ENCODE results near the gene OR2H1. TPM values are rescaled to one million over a fixed set of nuclear protein-coding genes. Genes with fewer than 3 reads are reported as not detected.

The OR2H1 gene
- total RNA-seq = 10 to 100 TPM in 1 of 2 donors, 1 to 10 TPM in 1; 7.5 to 16.9 TPM
- 18.8 TPM for polyA plus RNA-seq (ENCODE audit: insufficient read depth, low read depth, low replicate concordance)
- long read RNA-seq, donor 1 = 0 reads
- long read RNA-seq, donor 2 = 0 reads

DNA sequence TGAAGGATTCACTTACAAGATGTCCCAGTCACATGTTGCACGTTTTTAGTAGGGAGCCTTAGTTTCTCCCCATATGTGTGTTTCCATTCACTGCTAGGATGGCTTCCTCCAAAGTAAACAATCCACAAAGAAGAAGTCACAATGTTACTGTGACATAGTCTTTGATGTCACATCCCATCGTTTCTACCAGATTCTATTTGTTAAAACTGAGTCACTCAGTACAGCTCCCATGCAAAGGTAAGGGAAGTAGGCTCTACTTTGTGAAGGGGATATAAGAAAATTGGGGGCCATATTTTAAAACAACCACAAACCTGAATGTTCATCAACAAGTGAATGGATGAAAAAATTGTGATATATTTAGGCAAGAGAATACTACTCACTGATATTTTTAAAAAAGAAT is at the start of gene OR2H1, which contains the start of gene OR11A1:
OR2H1 (plus strand) TSS at position 185 of the 400 bp plus-strand sequence. CDS start 4,615 bp downstream, outside the sequence.
OR11A1 (minus strand) TSS at position 101 of the 400 bp plus-strand sequence. CDS start 29,430 bp downstream, outside the sequence.
- Histone ChIP-seq H3K27me3 (no peaks in the 10 kb centered on the region), H3K36me3 (ENCODE audit: low read depth, missing control alignments) (no peaks in the 10 kb centered on the region), H3K9me3 (no peaks in the 10 kb centered on the region), H3K4me3 (no peak within 1 kb of the TSS), H3K27ac (no peak within 1 kb of the TSS), H3K4me1 (no peaks in the 10 kb centered on the region)
- 59 to 60% methylated on average over 2 of the region's 2 CpGs for WGBS, 2 donors
- no peak for TF ChIP-seq POLR2A (IDR thresholded peaks at IDR 0.05)
- TF ChIP-seq, protein P1, sequence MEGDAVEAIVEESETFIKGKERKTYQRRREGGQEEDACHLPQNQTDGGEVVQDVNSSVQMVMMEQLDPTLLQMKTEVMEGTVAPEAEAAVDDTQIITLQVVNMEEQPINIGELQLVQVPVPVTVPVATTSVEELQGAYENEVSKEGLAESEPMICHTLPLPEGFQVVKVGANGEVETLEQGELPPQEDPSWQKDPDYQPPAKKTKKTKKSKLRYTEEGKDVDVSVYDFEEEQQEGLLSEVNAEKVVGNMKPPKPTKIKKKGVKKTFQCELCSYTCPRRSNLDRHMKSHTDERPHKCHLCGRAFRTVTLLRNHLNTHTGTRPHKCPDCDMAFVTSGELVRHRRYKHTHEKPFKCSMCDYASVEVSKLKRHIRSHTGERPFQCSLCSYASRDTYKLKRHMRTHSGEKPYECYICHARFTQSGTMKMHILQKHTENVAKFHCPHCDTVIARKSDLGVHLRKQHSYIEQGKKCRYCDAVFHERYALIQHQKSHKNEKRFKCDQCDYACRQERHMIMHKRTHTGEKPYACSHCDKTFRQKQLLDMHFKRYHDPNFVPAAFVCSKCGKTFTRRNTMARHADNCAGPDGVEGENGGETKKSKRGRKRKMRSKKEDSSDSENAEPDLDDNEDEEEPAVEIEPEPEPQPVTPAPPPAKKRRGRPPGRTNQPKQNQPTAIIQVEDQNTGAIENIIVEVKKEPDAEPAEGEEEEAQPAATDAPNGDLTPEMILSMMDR (IDR thresholded peaks at IDR 0.05) = no peak
- no peak for DNase-seq
- intact Hi-C loops (cut with DNase I; ENCODE audit: low total_unique reads) = no loop called here

DNA sequence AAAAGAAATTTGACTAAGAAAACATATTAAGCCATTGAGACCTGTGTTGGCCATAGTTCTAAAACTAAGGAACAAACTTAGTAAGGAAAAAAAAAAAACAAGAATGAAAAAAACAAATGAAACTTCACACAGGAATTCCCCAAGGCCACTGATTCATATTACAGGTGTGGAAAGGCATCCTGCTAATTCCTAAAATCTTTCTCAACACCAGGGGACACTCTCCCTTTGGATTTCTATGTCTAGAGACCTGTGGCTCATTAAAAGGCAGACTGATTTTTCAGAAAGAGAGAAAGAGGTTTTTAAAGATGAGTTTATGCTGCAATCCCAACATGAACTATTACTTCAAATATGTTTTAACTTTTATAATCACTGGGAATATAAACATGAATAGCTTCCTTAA is 42.4 kb upstream of the OR2H1 start, which contains the start of gene OR12D1:
OR12D1 (plus strand) TSS at position 341 of the 400 bp plus-strand sequence.
- no peak for TF ChIP-seq POLR2A (IDR thresholded peaks at IDR 0.05)
- TF ChIP-seq, protein P1 (IDR thresholded peaks at IDR 0.05) = no peak
- intact Hi-C loops (cut with DNase I; ENCODE audit: low total_unique reads) = no loop called here
- H3K4me3 ChIP-seq = no peak within 1 kb of the TSS
- no peaks in the 10 kb centered on the region for H3K27me3 ChIP-seq
- DNase-seq = no peak
- no peaks in the 10 kb centered on the region for H3K9me3 ChIP-seq
- H3K4me1 ChIP-seq = no peaks in the 10 kb centered on the region
- H3K36me3 ChIP-seq (ENCODE audit: low read depth, missing control alignments) = no peaks in the 10 kb centered on the region
- no peak within 1 kb of the TSS for H3K27ac ChIP-seq

- Histone ChIP-seq H3K9me3 (no peaks in the 10 kb centered on the region), H3K4me1 (no peaks in the 10 kb centered on the region), H3K27ac (no peak overlapping the region), H3K36me3 (ENCODE audit: low read depth, missing control alignments) (no peaks in the 10 kb centered on the region), H3K27me3 (no peaks in the 10 kb centered on the region), H3K4me3 (no peak overlapping the region)
- DNase-seq = no peak
- intact Hi-C loops (cut with DNase I; ENCODE audit: low total_unique reads) = no loop called here
- TF ChIP-seq POLR2A (IDR thresholded peaks at IDR 0.05) = no peak
- TF ChIP-seq, protein P1 (IDR thresholded peaks at IDR 0.05) = no peak
- WGBS, 2 donors = 67 to 74% methylated on average over 3 of the region's 3 CpGs
These were observed 37.4 kb upstream of the OR2H1 start for GRCh38 chr6:29419516-29419915.

GRCh38 chr6:29424168-29424567 is 32.8 kb upstream of the OR2H1 start:
- 87 to 95% methylated on average over 2 of the region's 2 CpGs for WGBS, 2 donors
- H3K4me3 ChIP-seq = no peak overlapping the region
- H3K4me1 ChIP-seq = no peaks in the 10 kb centered on the region
- no peak for DNase-seq
- H3K27me3 ChIP-seq = no peaks in the 10 kb centered on the region
- no peaks in the 10 kb centered on the region for H3K36me3 ChIP-seq (ENCODE audit: low read depth, missing control alignments)
- no peak overlapping the region for H3K27ac ChIP-seq
- H3K9me3 ChIP-seq = no peaks in the 10 kb centered on the region
- no peak for TF ChIP-seq POLR2A (IDR thresholded peaks at IDR 0.05)
- TF ChIP-seq, protein P1 (IDR thresholded peaks at IDR 0.05) = no peak
- intact Hi-C loops (cut with DNase I; ENCODE audit: low total_unique reads) = no loop called here

DNA sequence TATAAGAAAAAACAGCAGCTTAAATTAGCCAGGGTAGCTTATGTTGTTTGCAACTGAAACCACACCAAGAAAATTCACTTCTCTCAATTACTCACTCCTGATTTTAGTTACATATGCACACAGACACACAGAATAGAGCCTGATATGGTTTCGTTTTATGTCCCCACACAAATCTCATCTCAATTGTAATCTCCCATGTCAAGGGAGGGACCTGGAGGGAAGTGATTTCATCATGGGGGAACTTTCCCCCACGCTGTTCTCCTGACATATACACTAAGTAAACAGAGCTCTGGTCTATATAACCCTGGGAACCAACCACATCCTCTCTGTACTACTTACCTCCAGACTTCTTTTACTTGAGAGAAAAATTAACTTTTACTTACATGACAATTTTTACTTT is 32.4 kb upstream of the OR2H1 start:
- intact Hi-C loops (cut with DNase I; ENCODE audit: low total_unique reads) = no loop called here
- Histone ChIP-seq H3K4me1 (no peaks in the 10 kb centered on the region), H3K36me3 (ENCODE audit: low read depth, missing control alignments) (no peaks in the 10 kb centered on the region), H3K27me3 (no peaks in the 10 kb centered on the region), H3K27ac (no peak overlapping the region), H3K4me3 (no peak overlapping the region), H3K9me3 (no peaks in the 10 kb centered on the region)
- no peak for DNase-seq
- no peak for TF ChIP-seq POLR2A (IDR thresholded peaks at IDR 0.05)
- TF ChIP-seq, protein P1 (IDR thresholded peaks at IDR 0.05) = no peak
- 64 to 69% methylated on average over 2 of the region's 2 CpGs for WGBS, 2 donors

Data from testis (tissue), 5 donors.